GM21528 (cell line): Measurements from ENCODE around the gene RANBP2.

Source experiments
- ATAC-seq: cut with Tn5 transposase; IDR thresholded peaks from one replicate; pipeline ENCODE4 v1.9.1; 2021; ENCODE audit warnings: mild to moderate bottlenecking, moderate library complexity; ENCODE audit not compliant: unreplicated experiment, low FRiP score

RANBP2 gene

GRCh38 chr2:108833219-108833618 lies 113.9 kb downstream of the RANBP2 start:
- ATAC-seq = no peak

GRCh38 chr2:108834620-108835019 lies 115.3 kb downstream of the RANBP2 start:
- ATAC-seq = no peak

- ATAC-seq = no peak
These were observed 115.8 kb downstream of the RANBP2 start for GRCh38 chr2:108835040-108835439.
